HG02840 (cell line): Measurements from ENCODE around the gene SETBP1.
"Not testable (repeated sequence)": the region's sequence is repeated elsewhere in the genome, so short reads cannot be mapped to it uniquely, and the experiment has no call there.

Experiments used
- ATAC-seq: cut with Tn5 transposase; IDR thresholded peaks from one replicate; pipeline ENCODE4 v1.9.1; 2021; ENCODE audit warnings: mild to moderate bottlenecking, moderate library complexity, moderate number of reproducible peaks; ENCODE audit not compliant: unreplicated experiment, low FRiP score

SETBP1 gene

GRCh38 chr18:44701227-44701626 is 20.5 kb downstream of the SETBP1 start:
- no peak for ATAC-seq

- ATAC-seq = no peak
These were observed 21.9 kb downstream of the SETBP1 start for GRCh38 chr18:44702594-44702993.

GRCh38 chr18:44704135-44704789 is 23.6 kb downstream of the SETBP1 start:
- ATAC-seq = no peak

GRCh38 chr18:44705075-44705675 is 24.5 kb downstream of the SETBP1 start:
- ATAC-seq = no peak

GRCh38 chr18:44708451-44709083 is 27.9 kb downstream of the SETBP1 start:
- ATAC-seq = no peak

GRCh38 chr18:44709307-44710126 is 28.8 kb downstream of the SETBP1 start:
- ATAC-seq = peak; percentile 91

GRCh38 chr18:44710931-44711330 is 30.2 kb downstream of the SETBP1 start:
- ATAC-seq = no peak

- no peak for ATAC-seq
These were observed 31.3 kb downstream of the SETBP1 start for GRCh38 chr18:44712025-44712424.

- no peak for ATAC-seq
These were observed 32.7 kb downstream of the SETBP1 start for GRCh38 chr18:44713435-44713834.

GRCh38 chr18:44714376-44714775 is 33.7 kb downstream of the SETBP1 start:
- no peak for ATAC-seq

GRCh38 chr18:44715245-44715644 is 34.6 kb downstream of the SETBP1 start:
- no peak for ATAC-seq

- ATAC-seq = no peak
These were observed 35.2 kb downstream of the SETBP1 start for GRCh38 chr18:44715842-44716241.

- no peak for ATAC-seq
These were observed 36.0 kb downstream of the SETBP1 start for GRCh38 chr18:44716697-44717163.

GRCh38 chr18:44719519-44720060 is 38.9 kb downstream of the SETBP1 start:
- ATAC-seq = no peak

- ATAC-seq = not testable (repeated sequence)
These were observed 41.1 kb downstream of the SETBP1 start for GRCh38 chr18:44721748-44722147.

- no peak for ATAC-seq
These were observed 42.7 kb downstream of the SETBP1 start for GRCh38 chr18:44723411-44723810.

GRCh38 chr18:44724105-44724778 is 43.6 kb downstream of the SETBP1 start:
- no peak for ATAC-seq

- ATAC-seq = peak; percentile 55
These were observed 44.8 kb downstream of the SETBP1 start for GRCh38 chr18:44725300-44726058.

- no peak for ATAC-seq
These were observed 45.4 kb downstream of the SETBP1 start for GRCh38 chr18:44726059-44726421.
